GM12874 (cell line): ENCODE measurements around the gene CCSER1.

Experiments
- TF ChIP-seq, protein P1 (sequence below): IDR thresholded peaks from 2 replicates; pipeline ENCODE4 v1.5.1; 2011; ENCODE audit warnings: low read depth, mild to moderate bottlenecking, control low read depth, low read length, moderate library complexity; ENCODE audit not compliant: insufficient read depth

Gene CCSER1

DNA sequence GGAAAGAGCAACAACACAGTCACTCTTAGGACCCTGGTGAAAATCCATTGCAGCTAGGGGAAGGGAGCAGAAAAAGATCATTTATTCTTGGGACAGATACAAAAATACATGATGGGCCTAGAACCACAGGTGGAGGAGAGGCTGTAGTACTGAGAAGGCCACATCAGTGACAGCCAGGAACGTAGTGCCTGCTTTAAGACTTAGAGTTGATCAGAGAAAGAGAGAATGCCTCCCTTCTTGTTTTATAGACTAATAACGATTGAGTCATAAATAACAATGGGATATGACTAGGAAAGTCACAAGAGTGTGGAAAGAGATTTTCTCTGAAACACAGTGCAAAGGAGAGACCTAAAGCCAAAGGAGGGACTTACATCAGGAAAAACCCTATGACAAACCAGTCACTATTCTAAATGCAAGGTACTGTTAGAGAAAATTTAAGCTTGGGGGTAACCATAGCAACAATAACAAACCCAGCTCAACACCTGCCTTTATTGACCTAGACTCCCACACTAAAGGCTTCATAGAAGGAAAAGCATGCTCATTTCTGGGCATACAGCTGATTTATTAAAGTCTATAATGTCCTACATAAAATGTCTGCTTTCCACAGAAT lies 1161.6 kb downstream of the CCSER1 start:
- TF ChIP-seq, protein P1, sequence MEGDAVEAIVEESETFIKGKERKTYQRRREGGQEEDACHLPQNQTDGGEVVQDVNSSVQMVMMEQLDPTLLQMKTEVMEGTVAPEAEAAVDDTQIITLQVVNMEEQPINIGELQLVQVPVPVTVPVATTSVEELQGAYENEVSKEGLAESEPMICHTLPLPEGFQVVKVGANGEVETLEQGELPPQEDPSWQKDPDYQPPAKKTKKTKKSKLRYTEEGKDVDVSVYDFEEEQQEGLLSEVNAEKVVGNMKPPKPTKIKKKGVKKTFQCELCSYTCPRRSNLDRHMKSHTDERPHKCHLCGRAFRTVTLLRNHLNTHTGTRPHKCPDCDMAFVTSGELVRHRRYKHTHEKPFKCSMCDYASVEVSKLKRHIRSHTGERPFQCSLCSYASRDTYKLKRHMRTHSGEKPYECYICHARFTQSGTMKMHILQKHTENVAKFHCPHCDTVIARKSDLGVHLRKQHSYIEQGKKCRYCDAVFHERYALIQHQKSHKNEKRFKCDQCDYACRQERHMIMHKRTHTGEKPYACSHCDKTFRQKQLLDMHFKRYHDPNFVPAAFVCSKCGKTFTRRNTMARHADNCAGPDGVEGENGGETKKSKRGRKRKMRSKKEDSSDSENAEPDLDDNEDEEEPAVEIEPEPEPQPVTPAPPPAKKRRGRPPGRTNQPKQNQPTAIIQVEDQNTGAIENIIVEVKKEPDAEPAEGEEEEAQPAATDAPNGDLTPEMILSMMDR = no peak

DNA sequence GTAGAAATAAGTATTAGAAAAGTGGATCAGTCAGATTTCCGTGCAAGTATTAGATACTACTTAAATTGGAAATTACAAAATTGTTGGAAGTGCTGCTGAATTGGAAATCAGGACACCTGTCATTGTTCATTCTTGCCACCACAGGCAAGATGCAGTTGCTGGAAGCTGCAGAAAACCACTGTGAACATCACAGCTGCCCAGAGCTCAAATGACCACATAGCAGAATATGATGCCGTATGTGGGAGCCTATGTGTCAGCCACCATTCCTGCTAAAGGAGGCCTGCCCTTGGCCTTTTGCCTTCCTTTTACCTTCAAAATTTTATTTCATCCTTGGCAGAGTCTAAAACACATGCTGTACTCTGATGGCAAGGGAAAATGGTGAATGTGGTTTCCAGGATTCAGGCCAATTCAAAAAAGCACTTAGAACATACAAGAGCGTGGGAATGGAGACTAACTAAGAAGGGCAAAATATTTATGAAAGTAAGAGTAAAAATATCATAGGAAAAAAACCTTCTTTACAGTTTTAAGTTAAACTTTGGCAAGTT lies 1171.0 kb downstream of the CCSER1 start:
- TF ChIP-seq, protein P1 = no peak

DNA sequence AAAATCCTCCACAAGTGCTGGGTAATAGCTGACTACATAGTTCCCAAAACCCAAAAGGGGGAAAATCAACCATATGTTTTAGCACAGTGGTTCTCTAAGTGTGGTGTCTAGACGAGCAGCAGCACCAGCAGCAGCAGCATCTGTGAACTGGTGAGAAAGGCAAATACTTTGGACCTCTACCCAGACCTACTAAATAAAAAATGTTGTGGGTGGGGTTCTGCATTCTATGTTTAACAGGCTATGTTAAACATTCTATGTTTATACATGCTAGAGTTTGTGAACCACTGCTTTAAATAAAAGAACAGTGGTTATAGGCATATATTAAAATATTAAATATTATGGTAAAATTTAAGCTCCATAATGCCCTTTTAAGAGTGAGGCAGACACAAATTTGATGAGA lies 1171.6 kb downstream of the CCSER1 start:
- TF ChIP-seq, protein P1 = no peak

DNA sequence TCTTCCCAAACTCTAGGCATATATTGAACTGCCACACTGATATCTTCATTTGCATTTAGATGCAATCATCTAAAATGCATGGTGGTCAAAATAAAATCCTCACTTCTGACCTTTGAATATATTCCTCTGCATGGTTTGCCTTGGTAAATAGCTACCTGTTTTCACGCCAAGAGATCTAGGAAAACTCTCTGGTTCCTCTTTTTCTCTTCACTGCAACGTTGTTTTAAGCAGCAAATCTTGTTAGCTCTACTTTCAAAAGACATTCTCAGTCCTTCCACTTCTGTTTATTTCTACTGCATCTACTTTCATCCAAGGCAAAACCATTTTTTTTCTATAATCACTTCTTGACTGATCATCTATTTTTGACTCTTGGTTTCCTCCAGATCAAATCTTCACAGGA lies 1174.9 kb downstream of the CCSER1 start:
- TF ChIP-seq, protein P1 = no peak

DNA sequence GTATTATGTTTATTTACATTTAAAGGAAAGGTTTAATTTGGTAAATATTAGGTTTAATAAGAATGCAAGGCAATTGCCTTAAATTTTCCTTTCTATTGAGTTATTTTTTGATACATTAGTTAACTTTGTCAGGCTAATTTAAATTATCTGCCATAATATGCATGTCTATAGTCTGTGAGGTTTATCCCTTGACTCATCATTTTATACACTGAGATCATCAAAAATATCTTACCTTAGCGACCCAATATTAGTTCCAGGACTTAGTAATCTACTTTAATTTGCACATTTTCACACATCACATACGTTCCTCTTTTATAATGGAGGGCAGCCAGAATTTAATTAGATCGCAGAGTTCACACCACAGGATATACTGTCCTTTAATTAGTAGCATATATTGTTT lies 1177.1 kb downstream of the CCSER1 start:
- TF ChIP-seq, protein P1 = no peak

DNA sequence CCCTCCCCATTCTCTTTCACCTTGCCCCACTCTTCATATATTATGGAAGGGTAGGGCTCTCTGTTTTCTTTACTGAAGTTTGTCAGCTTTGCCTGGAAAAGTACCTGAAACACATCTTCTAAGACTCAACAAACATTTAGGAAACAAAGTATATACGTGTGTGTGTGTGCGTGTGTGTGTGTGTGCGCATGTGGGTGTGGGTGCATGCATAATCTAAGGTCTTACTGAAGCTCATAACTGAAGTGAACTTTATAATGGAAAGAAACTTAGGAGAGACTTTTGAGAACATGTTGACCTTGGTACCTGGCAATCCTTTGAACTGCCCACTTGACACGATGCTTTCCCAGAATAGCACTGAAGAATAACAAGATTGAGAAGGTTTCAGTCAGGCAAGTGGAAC lies 1190.2 kb downstream of the CCSER1 start:
- TF ChIP-seq, protein P1 = no peak

DNA sequence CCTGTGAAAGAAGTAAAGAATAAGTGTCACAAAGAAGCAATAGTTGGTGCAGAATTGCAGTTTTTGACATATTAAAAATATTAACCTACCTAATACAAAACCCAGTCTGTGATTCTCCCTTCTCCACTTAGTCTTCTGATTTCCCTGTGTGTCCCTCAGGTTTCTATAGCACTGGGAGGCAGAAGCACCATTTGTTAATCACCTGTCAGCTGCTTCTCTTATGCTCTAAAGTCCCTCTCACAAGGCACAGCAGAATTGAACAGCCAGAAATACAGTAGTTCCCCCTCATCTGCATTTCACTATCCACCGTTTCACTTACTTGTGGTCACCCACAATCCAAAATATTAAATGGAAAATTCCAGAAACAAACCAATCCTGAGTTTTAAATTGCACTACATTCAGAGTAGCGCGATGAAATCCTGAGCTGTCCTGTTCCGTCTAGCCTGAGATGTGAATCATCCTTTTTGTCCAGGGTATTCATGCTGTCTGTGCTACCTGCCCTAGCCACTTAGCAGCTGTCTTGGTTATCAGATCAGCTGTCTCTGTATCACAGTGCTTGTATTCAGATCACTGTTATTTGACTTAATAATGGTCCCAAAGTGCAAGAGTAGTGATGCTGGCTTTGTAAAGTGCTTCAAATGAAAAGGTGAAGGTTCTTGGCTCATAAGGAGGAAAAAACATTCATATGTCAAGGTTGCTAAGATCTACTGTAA lies 1192.5 kb downstream of the CCSER1 start:
- TF ChIP-seq, protein P1 = no peak
